Osteoblast (primary cell): Measurements from ENCODE around the gene PKP2. TPM values are rescaled to one million over a fixed set of nuclear protein-coding genes. Genes with fewer than 3 reads are reported as not detected.

ENCODE experiments used
- DNase-seq: peaks from one replicate; pipeline ENCODE4 v3.0.0; 2011; ENCODE audit warnings: low spot score, mixed read lengths; ENCODE audit not compliant: insufficient read length; ENCODE audit errors: missing footprints
- H2AFZ ChIP-seq: 2 replicates; pipeline ENCODE4 v1.6.0; 2011; ENCODE audit warnings: mild to moderate bottlenecking, low read length
- H3K27ac ChIP-seq: 2 replicates; pipeline ENCODE4 v1.5.1; 2011; ENCODE audit warnings: mild to moderate bottlenecking, low read depth, low read length, moderate library complexity
- H3K27me3 ChIP-seq: 2 replicates; pipeline ENCODE4 v1.6.0; 2012; ENCODE audit warnings: mild to moderate bottlenecking, control low read depth, inconsistent platforms, low read length, moderate library complexity; ENCODE audit not compliant: insufficient read depth
- H3K36me3 ChIP-seq: 2 replicates; pipeline ENCODE4 v1.5.1; 2011; ENCODE audit warnings: mild to moderate bottlenecking, low read length, control low read depth, moderate library complexity; ENCODE audit not compliant: insufficient read depth
- H3K4me1 ChIP-seq: 2 replicates; pipeline ENCODE4 v1.5.1; 2011; ENCODE audit warnings: mild to moderate bottlenecking, low read length, control low read depth, moderate library complexity; ENCODE audit not compliant: insufficient read depth
- H3K4me2 ChIP-seq: 2 replicates; pipeline ENCODE4 v1.6.0; 2011; ENCODE audit warnings: mild to moderate bottlenecking, low read length; ENCODE audit not compliant: insufficient read depth
- H3K4me3 ChIP-seq: fragments of 200-600 bp; sonication (generic); 3 replicates; pipeline ENCODE4 v1.5.1; 2012; ENCODE audit warnings: mild to moderate bottlenecking, low read length, inconsistent platforms; ENCODE audit not compliant: insufficient read depth
- H3K79me2 ChIP-seq: 2 replicates; pipeline ENCODE4 v1.6.0; 2012; ENCODE audit warnings: mild to moderate bottlenecking, low read length, control low read depth, inconsistent platforms; ENCODE audit not compliant: insufficient read depth
- H3K9me3 ChIP-seq: 2 replicates; pipeline ENCODE4 v1.5.1; 2011; ENCODE audit warnings: low read depth, low read length, control low read depth
- H4K20me1 ChIP-seq: 2 replicates; pipeline ENCODE4 v1.6.0; 2012; ENCODE audit warnings: mild to moderate bottlenecking, low read length, control low read depth; ENCODE audit not compliant: insufficient read depth
- total RNA-seq: library from RNA; depleted of rRNA; stranded (reverse); fragments of >200 nt; gene quantifications from 2 replicates; pipeline ENCODE4 v1.2.3, GENCODE V29; 2012
- TF ChIP-seq, protein P1 (sequence below): IDR thresholded peaks from 2 replicates; pipeline ENCODE4 v1.5.1; 2011; ENCODE audit warnings: mild to moderate bottlenecking, low read depth, low read length, moderate library complexity; ENCODE audit errors: extremely low read depth

Gene PKP2
- total RNA-seq, 1 donor, result under 0.01 TPM

- Histone ChIP-seq H3K4me1 (no peaks in the 10 kb centered on the region), H3K79me2 (no peaks in the 10 kb centered on the region), H3K4me2 (no peak overlapping the region), H2AFZ (no peak overlapping the region), H3K9me3 (no peaks in the 10 kb centered on the region), H4K20me1 (no peaks in the 10 kb centered on the region), H3K4me3 (no peak overlapping the region), H3K36me3 (no peaks in the 10 kb centered on the region), H3K27me3 (no peaks in the 10 kb centered on the region), H3K27ac (no peak overlapping the region)
- DNase-seq, result no peak
- TF ChIP-seq, protein P1, sequence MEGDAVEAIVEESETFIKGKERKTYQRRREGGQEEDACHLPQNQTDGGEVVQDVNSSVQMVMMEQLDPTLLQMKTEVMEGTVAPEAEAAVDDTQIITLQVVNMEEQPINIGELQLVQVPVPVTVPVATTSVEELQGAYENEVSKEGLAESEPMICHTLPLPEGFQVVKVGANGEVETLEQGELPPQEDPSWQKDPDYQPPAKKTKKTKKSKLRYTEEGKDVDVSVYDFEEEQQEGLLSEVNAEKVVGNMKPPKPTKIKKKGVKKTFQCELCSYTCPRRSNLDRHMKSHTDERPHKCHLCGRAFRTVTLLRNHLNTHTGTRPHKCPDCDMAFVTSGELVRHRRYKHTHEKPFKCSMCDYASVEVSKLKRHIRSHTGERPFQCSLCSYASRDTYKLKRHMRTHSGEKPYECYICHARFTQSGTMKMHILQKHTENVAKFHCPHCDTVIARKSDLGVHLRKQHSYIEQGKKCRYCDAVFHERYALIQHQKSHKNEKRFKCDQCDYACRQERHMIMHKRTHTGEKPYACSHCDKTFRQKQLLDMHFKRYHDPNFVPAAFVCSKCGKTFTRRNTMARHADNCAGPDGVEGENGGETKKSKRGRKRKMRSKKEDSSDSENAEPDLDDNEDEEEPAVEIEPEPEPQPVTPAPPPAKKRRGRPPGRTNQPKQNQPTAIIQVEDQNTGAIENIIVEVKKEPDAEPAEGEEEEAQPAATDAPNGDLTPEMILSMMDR, result no peak
These were observed 56.7 kb downstream of the PKP2 start for GRCh38 chr12:32839828-32840227.

- no peak overlapping the region for H2AFZ ChIP-seq
- H4K20me1 ChIP-seq, result no peaks in the 10 kb centered on the region
- no peaks in the 10 kb centered on the region for H3K9me3 ChIP-seq
- TF ChIP-seq, protein P1, result no peak
- no peaks in the 10 kb centered on the region for H3K4me1 ChIP-seq
- H3K27ac ChIP-seq, result no peak overlapping the region
- no peaks in the 10 kb centered on the region for H3K27me3 ChIP-seq
- H3K4me3 ChIP-seq, result no peak overlapping the region
- no peaks in the 10 kb centered on the region for H3K36me3 ChIP-seq
- no peaks in the 10 kb centered on the region for H3K79me2 ChIP-seq
- DNase-seq, result no peak
- H3K4me2 ChIP-seq, result no peak overlapping the region
These were observed 58.6 kb downstream of the PKP2 start for GRCh38 chr12:32837974-32838373.

DNA sequence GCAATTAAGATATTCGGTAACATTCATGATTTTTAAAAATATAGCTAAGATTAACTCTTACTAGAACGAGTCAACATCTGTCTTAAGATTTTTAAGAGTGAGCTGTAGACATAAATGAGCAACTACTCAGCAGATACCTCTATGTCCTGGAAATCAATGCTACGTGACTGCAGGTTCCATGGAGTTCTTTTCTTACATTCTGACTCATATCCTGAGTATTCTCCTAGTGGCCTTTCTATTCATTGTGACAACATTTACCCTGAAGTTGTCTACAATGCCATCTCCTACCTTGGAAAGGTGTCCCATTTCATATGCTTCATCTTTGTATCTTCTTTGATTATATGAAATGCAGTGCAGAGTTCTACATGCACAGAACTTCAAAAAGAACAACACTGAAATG, 59.9 kb downstream of the PKP2 start:
- H3K9me3 ChIP-seq, result no peaks in the 10 kb centered on the region
- H3K27ac ChIP-seq, result no peak overlapping the region
- no peaks in the 10 kb centered on the region for H3K79me2 ChIP-seq
- H2AFZ ChIP-seq, result no peak overlapping the region
- H3K4me1 ChIP-seq, result no peaks in the 10 kb centered on the region
- no peak overlapping the region for H3K4me3 ChIP-seq
- TF ChIP-seq, protein P1, result no peak
- no peaks in the 10 kb centered on the region for H3K27me3 ChIP-seq
- H3K4me2 ChIP-seq, result no peak overlapping the region
- no peaks in the 10 kb centered on the region for H4K20me1 ChIP-seq
- DNase-seq, result no peak
- H3K36me3 ChIP-seq, result no peaks in the 10 kb centered on the region

DNA sequence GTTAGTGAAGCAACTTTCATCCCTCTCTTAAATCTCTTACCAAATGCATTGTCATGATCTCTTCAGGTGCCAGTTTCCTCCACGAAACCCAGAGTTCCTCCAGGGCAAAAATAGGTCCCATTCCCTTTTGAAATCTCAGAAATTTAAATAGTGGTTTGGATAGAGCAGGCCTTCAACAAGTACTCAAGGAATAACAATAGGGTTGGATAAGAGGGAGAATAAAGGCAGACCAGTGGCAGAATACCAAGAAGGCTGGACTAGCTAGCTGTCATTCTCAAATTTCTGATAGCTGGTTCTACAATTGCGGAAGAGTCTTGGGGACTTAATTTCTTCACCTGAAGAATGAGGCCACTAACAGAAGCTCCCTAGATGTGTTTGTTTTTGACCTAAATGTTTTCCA, 62.5 kb downstream of the PKP2 start:
- H4K20me1 ChIP-seq, result no peaks in the 10 kb centered on the region
- no peak overlapping the region for H2AFZ ChIP-seq
- H3K27me3 ChIP-seq, result no peaks in the 10 kb centered on the region
- no peak overlapping the region for H3K27ac ChIP-seq
- H3K36me3 ChIP-seq, result no peaks in the 10 kb centered on the region
- TF ChIP-seq, protein P1, result no peak
- H3K4me1 ChIP-seq, result no peaks in the 10 kb centered on the region
- no peaks in the 10 kb centered on the region for H3K9me3 ChIP-seq
- H3K4me2 ChIP-seq, result no peak overlapping the region
- DNase-seq, result no peak
- no peaks in the 10 kb centered on the region for H3K79me2 ChIP-seq
- no peak overlapping the region for H3K4me3 ChIP-seq
